Right forelimb (tissue), 1 donor: ENCODE measurements around the gene LNP1.
A peak's percentile ranks its signal among the peaks of the same experiment; 100 is the strongest.
"Not testable (repeated sequence)": the region's sequence is repeated elsewhere in the genome, so short reads cannot be mapped to it uniquely, and the experiment has no call there.

Experiments
- DNase-seq: peaks from one replicate; pipeline ENCODE4 v3.0.0-alpha.2; 2018

LNP1 gene, protein sequence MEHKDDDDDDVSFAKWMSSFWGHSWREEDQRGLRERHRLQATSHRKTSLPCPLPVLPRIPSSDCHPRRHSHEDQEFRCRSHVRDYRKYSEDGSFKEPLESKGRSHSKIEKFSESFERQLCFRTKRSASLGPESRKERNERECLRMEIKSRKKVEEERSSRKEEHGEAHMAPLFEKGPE

DNA sequence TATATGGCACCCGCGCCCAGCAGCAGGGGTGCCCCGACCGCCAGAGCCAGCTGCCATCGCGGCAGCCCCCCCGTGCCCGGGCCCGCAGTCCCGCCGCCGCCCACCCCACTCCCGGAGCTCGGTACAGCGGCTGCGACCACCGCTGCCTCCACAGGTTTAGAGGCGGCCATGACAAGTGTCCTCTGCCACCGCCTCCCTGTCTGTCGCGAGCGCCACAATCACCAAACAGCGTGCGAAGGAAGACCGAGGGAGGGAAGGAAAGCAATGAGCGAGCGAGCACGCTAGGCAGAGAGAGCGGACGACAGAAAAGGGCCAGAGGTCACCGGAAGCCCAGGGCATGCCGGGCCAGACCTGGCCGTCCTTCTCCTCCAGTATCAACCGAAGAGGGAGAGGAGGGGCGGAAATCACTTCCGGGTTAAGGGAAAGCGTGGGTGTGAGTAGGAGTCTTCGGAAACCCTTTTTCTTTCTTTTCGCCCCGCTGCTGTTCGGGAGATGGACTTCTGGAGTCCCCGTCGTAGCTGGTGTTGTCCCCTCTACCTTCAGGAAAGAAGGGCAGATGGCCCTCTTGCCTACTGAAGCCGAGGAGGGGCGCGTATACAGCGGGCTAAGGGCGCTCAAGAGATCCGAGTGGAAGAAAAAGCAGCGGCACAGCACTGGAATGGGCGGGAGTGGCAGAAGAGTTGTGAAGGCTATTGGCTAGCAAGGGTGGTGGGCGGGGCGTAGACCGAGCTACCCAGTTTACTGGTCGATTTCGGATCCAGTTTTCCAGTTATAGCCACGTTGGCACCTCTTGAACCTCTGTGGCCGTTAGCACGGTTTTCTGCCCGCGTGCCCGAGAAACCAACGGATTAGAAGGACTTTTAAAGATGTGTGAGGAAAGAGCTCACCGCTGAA, at the start of gene LNP1, which contains the start of gene TOMM70:
TSS of gene LNP1 (plus strand) at position 760 of the 894 bp plus-strand sequence. CDS start 28,191 bp downstream, outside the sequence.
TSS of gene TOMM70 (minus strand) at position 310 of the 894 bp plus-strand sequence. CDS start at position 170, 140 bp downstream.
- peak; percentile 98 for DNase-seq

GRCh38 chr3:100351770-100352169, 49.6 kb upstream of the LNP1 start:
- DNase-seq = not testable (repeated sequence)

DNA sequence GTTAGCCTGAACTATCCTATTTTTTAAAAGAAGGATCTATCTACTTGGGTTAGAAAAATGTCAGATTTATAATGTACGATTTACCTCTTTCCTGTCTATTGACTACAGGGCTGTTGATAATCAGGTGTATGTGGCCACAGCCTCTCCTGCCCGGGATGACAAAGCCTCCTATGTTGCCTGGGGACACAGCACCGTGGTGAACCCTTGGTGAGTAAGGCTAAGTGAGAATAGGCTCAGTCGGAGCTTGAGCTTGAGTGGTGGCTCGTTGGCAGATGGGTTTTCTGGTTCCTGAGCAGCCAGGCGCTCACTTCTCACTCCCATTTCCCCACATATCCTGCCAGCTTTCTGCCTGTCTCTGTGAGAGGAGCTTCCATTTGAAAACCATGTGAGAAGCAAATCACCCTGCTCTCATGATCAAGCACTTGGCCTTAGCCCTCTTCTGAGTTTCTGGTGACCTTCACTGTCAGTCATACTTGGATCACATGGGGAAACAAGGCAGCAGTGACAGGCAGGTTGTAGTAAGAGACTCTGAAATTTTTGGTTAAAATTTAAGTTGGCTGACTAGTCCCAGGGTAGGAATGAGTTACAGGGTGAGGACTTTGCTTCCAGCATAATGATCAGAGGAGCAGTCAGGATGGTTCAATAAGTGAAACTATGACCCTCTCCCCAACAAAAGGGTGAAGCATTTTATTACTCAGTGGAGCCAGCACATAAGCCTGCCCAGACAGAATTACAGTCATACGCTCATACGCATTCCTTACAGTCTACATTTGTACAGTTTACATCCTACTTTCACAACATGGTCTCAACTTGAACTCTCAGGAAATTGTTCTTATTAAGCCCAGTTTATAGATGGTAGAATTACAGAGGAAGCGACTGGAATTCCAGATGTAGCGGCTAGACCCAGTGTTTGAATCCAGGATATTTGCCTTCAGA, 48.8 kb upstream of the LNP1 start:
- no peak for DNase-seq

DNA sequence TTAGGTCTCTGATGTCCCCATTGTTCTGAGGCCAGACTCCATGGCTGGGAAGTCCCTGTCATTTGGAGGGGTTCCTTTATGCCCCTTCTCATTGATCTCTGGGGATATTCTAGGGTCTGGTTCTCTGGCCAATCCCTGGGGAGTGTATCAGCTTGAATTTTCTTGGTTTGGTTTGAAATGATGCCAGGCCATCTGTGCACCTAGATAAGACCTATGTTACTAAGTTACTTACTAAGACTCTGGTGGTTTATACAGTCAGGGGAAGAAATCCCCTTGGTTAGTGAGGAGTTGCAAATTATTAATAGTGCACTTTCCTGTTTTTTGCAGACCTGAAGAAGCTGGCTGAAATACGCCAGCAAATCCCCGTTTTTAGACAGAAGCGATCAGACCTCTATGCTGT, 46.5 kb upstream of the LNP1 start:
- no peak for DNase-seq

GRCh38 chr3:100358413-100358812, 42.9 kb upstream of the LNP1 start:
- DNase-seq = no peak

- DNase-seq = no peak
Observed at GRCh38 chr3:100359035-100359434, 42.3 kb upstream of the LNP1 start.

DNA sequence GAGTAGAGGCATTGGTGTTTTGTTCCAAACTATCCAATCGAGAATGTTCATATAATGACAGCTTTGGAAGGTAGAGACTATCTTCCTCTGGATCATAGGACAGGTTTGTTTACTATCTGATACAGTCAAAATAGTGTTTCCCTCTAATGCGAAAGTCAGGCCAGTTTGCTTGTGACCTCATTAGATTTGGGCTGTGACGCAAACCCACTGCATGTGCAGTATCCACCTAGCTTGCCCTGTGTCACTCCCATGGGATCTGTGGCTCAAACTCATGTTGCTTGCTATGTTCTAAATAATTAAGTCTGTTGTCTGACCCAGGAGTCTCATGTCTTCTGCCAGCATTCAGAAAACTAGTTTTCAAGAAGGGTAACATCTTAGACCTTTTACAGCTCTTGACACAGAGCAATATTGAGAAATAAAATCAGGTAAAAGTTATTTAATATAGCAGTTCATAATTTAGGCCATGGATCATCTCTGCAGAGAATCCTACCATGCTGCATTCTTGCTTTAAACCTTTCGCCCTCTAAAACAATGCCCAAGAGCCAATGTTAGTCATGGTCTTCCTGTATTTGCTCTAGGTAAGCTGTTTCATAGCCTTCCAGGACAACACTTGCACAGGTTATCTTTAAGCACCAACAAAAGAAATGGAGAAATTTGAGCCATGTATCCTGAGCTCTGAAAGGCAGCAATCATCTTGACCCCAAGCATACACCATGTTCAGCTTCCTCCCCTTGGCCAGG, 40.4 kb upstream of the LNP1 start:
- no peak for DNase-seq

DNA sequence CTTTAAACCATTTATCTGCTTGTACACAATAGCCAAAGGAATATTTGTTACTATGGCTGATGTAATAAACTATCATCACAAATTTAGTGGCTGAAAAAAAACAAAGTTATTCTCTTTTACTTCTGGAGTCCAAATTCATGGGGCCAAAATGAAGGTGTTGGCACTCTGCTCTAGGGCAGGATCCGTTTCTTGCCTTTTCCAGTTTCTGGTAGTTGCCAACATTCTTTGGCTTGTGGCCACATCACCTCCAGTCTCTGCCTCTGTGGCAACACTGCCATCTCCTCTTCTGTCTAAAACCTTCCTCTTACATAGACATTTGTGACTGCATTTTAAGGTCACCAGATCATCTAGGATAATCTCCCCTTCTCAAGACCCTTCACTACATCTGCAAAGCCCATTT, 39.4 kb upstream of the LNP1 start:
- DNase-seq = no peak

- no peak for DNase-seq
Observed at GRCh38 chr3:100364421-100364820, 36.9 kb upstream of the LNP1 start.

DNA sequence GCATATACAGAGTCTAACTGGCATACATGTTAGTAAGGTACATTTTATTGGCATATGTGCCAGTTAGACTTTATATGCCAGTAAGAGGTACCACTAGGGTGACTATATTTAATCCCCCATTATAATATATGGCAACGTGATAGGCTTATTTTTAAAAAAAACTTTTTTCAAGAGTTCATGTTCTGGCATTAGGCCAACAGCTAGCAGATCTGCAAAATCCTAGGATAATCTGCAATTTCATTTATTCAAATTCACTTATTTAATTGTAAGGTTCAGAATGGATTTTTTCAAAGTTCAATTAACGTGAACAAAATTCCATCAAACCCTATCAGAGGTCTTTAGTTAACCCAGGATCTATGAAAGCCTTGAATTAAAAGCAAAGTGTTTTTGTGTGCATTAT, 34.9 kb upstream of the LNP1 start:
- no peak for DNase-seq

- DNase-seq = no peak
Observed at GRCh38 chr3:100368441-100368840, 32.9 kb upstream of the LNP1 start.

GRCh38 chr3:100370756-100371155, 30.6 kb upstream of the LNP1 start:
- DNase-seq = no peak

- no peak for DNase-seq
Observed at GRCh38 chr3:100374521-100374920, 26.8 kb upstream of the LNP1 start.

GRCh38 chr3:100376301-100376700, 25.0 kb upstream of the LNP1 start:
- DNase-seq = no peak

DNA sequence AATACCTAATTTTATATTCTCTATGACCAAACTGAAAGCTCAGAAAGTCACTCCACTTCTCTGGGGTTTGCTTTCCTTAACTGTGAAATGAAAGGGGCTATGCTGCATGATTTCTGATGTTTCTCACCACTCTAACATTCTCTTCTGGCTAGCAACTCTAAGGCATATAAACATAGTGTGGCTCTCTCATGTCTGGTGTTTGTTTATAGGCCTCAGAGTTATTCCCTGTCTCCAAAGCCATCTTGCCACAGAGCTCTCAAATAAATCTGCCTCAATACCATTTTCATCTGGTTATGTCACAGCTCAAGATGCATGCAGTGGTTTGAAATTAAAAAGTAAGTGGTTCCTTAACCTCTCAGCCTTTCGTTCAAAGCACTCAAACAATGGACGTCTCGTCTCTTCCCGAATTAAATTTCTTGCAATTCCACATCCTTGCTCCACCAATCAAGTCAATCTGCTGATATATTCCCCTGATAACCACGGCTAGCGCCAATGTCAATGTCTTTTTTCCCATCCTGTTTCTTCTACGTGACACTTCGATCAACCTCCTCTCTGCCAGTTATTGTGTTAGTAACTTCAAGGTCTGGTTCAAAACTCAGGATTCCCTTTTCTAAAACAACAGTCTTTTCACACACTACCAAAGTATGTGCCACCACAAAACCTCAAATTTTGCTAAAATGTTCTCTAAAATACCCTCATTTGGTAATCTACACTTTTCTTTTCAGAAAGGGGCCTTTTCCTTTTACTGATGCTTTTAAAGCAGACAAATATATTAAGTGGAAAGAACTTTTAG, 16.4 kb upstream of the LNP1 start:
- no peak for DNase-seq

GRCh38 chr3:100386437-100387074, 14.8 kb upstream of the LNP1 start:
- no peak for DNase-seq

DNA sequence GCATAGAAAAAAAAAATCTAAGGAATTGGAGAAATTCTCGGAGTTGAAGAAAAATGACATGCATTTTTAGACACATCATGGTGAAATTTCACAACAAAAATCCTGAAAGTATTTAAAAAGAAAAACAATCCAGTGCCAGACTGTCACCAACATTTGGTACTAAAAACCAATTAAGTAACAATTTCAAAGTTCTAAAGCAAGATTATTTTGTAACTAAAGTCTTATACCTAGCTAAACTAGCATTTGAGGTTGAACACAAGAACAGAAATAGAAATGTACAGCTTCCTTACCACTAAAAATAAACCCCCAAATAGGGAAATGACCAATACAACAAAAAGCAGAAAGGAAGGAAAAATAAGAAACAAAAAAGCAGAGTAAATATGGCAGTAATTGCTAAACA, 12.3 kb upstream of the LNP1 start:
- no peak for DNase-seq

DNA sequence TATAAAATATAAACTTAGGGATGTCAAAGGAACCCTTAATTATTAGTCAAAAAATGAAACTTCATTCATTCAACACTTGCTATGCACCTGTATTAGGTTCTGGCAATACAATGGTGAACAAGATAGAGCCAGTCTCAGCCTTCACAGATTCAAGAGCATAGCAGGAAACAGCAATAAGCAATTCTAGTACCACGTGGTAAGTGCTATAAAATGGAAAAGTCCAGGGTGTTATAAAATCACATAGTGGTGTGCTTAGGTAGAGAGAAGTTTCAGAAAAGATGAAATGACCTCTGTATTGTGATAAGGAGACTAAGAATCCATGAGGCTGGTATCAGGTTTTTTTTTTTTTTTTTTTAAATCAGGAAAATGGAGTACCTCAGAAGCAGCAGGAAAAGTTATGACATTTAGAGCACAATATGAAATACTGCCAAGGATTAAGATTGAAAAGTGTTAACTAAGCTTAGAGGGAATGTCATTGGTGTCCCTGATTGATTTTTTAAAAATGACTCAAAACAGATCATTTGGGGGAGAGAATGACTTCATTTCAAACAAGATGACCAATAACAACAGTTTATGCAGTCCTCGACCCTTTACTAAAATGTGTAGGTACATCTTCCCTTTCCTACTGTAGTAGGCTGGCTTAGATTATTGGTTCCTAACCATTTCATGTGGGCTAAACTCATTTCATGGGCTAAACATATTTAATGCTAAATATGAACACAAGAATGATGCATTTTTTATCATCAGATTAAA, 5.5 kb upstream of the LNP1 start:
- no peak for DNase-seq

- no peak for DNase-seq
Observed at GRCh38 chr3:100396967-100397366, 4.4 kb upstream of the LNP1 start.
